ENCODE results near the gene ERBB2. TPM values are rescaled to one million over a fixed set of nuclear protein-coding genes. Genes with fewer than 3 reads are reported as not detected.

ERBB2 gene
- total and polyA plus RNA-seq, 9 of the 15 experiments (the other 6 are each of a cell fraction or from before 2014, with no cell fraction given): 0.74 to 5.6 (median 3.3) TPM

- TF ChIP-seq HINFP (tag; conservative IDR thresholded peaks at IDR 0.05; ENCODE audit: low read depth) (no peak), RBFOX2 (IDR thresholded peaks at IDR 0.05; ENCODE audit: low read depth, low read length) (peak; percentile 51; the same call in 1 of the 2 replicates), ZNF518B (CRISPR knock-in tag; IDR thresholded peaks at IDR 0.05) (no peak), NR3C1 (CRISPR knock-in tag; IDR thresholded peaks at IDR 0.05) (no peak), NR2C1 (IDR thresholded peaks at IDR 0.05) (no peak), NR2C1 (tag; IDR thresholded peaks at IDR 0.05) (no peak), POLR2G (IDR thresholded peaks at IDR 0.05; ENCODE audit: low read depth, low read length) (peak; percentile 43; the same call in 1 of the 2 replicates), TAF1 (IDR thresholded peaks at IDR 0.05; ENCODE audit: control insufficient read depth, extremely low read depth, insufficient read depth, low read length, severe bottlenecking) (no peak), POLR2AphosphoS5 (IDR thresholded peaks at IDR 0.05; ENCODE audit: control insufficient read depth, insufficient read depth, low read depth, low read length) (0 out of 2 replicates have a peak, but pooled peaks have one; percentile 12)
These were observed 26.8 kb downstream of the ERBB2 start (continued) for GRCh38 chr17:39726617-39727016.
